Fibroblast of pulmonary artery (primary cell): Measurements from ENCODE around the gene RPS26.

ENCODE experiments used
- DNase-seq: peaks from one replicate; pipeline ENCODE4 v3.0.0-alpha.2; 2010; ENCODE audit warnings: low read depth
- H3K4me3 ChIP-seq: replicated peaks from 2 replicates; pipeline ENCODE4 v1.5.1; 2011; ENCODE audit warnings: low read depth, mild to moderate bottlenecking, control low read depth, low read length, moderate library complexity
- TF ChIP-seq, protein P1 (sequence below): IDR thresholded peaks from 2 replicates; pipeline ENCODE4 v1.5.1; 2011; ENCODE audit warnings: mild to moderate bottlenecking, control low read depth, low read length, inconsistent platforms; ENCODE audit errors: missing control alignments

RPS26 gene

GRCh38 chr12:56086608-56087007 is 44.9 kb downstream of the RPS26 start:
- TF ChIP-seq, protein P1, sequence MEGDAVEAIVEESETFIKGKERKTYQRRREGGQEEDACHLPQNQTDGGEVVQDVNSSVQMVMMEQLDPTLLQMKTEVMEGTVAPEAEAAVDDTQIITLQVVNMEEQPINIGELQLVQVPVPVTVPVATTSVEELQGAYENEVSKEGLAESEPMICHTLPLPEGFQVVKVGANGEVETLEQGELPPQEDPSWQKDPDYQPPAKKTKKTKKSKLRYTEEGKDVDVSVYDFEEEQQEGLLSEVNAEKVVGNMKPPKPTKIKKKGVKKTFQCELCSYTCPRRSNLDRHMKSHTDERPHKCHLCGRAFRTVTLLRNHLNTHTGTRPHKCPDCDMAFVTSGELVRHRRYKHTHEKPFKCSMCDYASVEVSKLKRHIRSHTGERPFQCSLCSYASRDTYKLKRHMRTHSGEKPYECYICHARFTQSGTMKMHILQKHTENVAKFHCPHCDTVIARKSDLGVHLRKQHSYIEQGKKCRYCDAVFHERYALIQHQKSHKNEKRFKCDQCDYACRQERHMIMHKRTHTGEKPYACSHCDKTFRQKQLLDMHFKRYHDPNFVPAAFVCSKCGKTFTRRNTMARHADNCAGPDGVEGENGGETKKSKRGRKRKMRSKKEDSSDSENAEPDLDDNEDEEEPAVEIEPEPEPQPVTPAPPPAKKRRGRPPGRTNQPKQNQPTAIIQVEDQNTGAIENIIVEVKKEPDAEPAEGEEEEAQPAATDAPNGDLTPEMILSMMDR = no peak
- DNase-seq = no peak
- no peak overlapping the region for H3K4me3 ChIP-seq

DNA sequence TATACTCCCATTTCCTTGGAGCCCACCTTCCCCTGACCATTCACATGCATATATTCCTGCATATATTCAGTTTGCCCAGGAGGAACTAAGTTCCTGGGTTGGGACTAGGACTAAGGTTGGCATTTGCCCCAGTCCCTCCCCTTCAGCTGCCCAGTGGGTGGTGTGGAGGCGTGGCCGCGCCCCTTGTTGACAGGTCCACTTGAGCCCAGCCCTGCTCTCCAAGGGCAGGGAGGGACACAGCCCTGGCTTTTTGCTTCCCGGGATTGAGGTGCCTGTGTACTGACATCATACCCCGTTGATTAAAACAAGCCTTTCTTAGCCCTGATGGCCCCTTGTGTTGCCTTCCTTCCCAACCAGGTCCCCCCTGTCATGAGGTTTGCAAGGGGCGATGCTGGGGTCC is 45.5 kb downstream of the RPS26 start:
- DNase-seq = no peak
- TF ChIP-seq, protein P1 = no peak
- H3K4me3 ChIP-seq = no peak overlapping the region
